Activated CD4-positive, alpha-beta T cell treated with anti-CD3 and anti-CD28 coated beads for 36 hours (primary cell): ENCODE results near the gene GORASP1. TPM values are rescaled to one million over a fixed set of nuclear protein-coding genes. Genes with fewer than 3 reads are reported as not detected.

Source experiments
- ATAC-seq: fragments of 200-7000 bp; cut with Tn5 transposase; one replicate; pipeline ENCODE4 v1.10.0; 2021; ENCODE audit warnings: mild to moderate bottlenecking, moderate library complexity
- CTCF ChIA-PET: fragments of 350-600 bp; sonication (Branson Sonifier 250); formaldehyde crosslinking; loops from one replicate; lab custom pipeline; 2021; ENCODE audit warnings: antibody characterized with exemption; lab: Charles Lee
- POLR2A ChIA-PET: fragments of 350-600 bp; sonication (Branson Sonifier 250); formaldehyde crosslinking; loops from one replicate; lab custom pipeline; 2021; ENCODE audit warnings: antibody characterized with exemption, inconsistent platforms; lab: Charles Lee
- DNase-seq: peaks from one replicate; pipeline ENCODE4 v3.0.0-alpha.2; 2020
- H3K27ac Mint-ChIP-seq: one replicate; pipeline ENCODE4 v1.8.0; 2021; ENCODE audit warnings: mixed read lengths
- H3K27me3 Mint-ChIP-seq: one replicate; pipeline ENCODE4 v1.8.0; 2021; ENCODE audit warnings: mixed read lengths
- H3K36me3 Mint-ChIP-seq: one replicate; pipeline ENCODE4 v1.8.0; 2021; ENCODE audit warnings: low read depth, mixed read lengths
- H3K4me1 Mint-ChIP-seq: one replicate; pipeline ENCODE4 v1.8.0; 2021; ENCODE audit warnings: mixed read lengths
- H3K4me3 Mint-ChIP-seq: one replicate; pipeline ENCODE4 v1.8.0; 2021; ENCODE audit warnings: mild to moderate bottlenecking, moderate library complexity, mixed read lengths
- H3K9me3 Mint-ChIP-seq: one replicate; pipeline ENCODE4 v1.8.0; 2021; ENCODE audit warnings: low read depth, mixed read lengths
- intact Hi-C, 2 experiments: fragments of 100-400 bp; cut with DNase I in 1 of 2; cut with micrococcal nuclease in 1 of 2; formaldehyde crosslinking; loops; one replicate each; pipeline versions ENCODE4 v1.14.2 to v1.15.1; 2022 to 2024; cut with DNase I, micrococcal nuclease
- total RNA-seq, 2 experiments: library from RNA; stranded (reverse); gene quantifications; one replicate each; pipeline ENCODE4 v1.2.3, GENCODE V29; 2021

The GORASP1 gene
- total RNA-seq: 10 to 100 TPM; 23.0 to 23.8 TPM

GRCh38 chr3:39107388-39108199, at the start of gene GORASP1, which contains the start of gene TTC21A:
Gene GORASP1 (minus strand): TSS chr3:39107627. CDS start chr3:39107541, 86 bp downstream.
Gene TTC21A (plus strand): TSS chr3:39107680. CDS start chr3:39107838, 158 bp downstream.
- POLR2A ChIA-PET: interaction anchor here (0.5 to 1.0 kb wide), 2 partner anchors 43 kb away, joined by 5 to 6 read pairs; no protein-coding TSS in a partner anchor
- Mint-ChIP-seq H3K4me3 (peak within 1 kb of the TSS; percentile 83), H3K27me3 (no peaks in the 10 kb centered on the region), H3K36me3 (peaks cover 1% of the 10 kb centered on the region), H3K27ac (peak within 1 kb of the TSS; percentile 77), H3K9me3 (no peaks in the 10 kb centered on the region), H3K4me1 (peaks cover 36% of the 10 kb centered on the region)
- ATAC-seq: peak; percentile 70
- peak; percentile 80 for DNase-seq
- CTCF ChIA-PET: interaction anchor here (0.6 to 5.3 kb wide), 5 partner anchors 11 to 184 kb away, joined by 3 to 29 read pairs (median 4); no protein-coding TSS in a partner anchor
- intact Hi-C loops: loop anchor here (1.0 to 10.0 kb wide), 6 partner anchors 41 to 277 kb away; partner anchors contain the start of genes SLC25A38 (in 2 of the 2) and SCN11A (in 1 of the 2)

- POLR2A ChIA-PET: no interaction called here
- CTCF ChIA-PET: interaction anchor here (1.0 to 1.9 kb wide), 3 partner anchors 10 to 34 kb away, joined by 3 to 8 read pairs (median 4); no protein-coding TSS in a partner anchor
- H3K27ac Mint-ChIP-seq: peak overlapping the region; percentile 40
- H3K4me1 Mint-ChIP-seq: peaks cover 23% of the 10 kb centered on the region
- peaks cover 13% of the 10 kb centered on the region for H3K36me3 Mint-ChIP-seq
- H3K9me3 Mint-ChIP-seq: no peaks in the 10 kb centered on the region
- ATAC-seq: no peak
- no peak overlapping the region for H3K4me3 Mint-ChIP-seq
- no peak for DNase-seq
- intact Hi-C loops: no loop called here
- H3K27me3 Mint-ChIP-seq: no peaks in the 10 kb centered on the region
These were observed 49.0 kb upstream of the GORASP1 start for GRCh38 chr3:39156421-39156820.

GRCh38 chr3:39154280-39155021, 47.0 kb upstream of the GORASP1 start:
- H3K4me3 Mint-ChIP-seq: peak overlapping the region; percentile 74
- CTCF ChIA-PET: interaction anchor here (1.9 kb wide), 1 partner anchor 12 kb away, joined by 8 read pairs; no protein-coding TSS in a partner anchor
- H3K9me3 Mint-ChIP-seq: no peaks in the 10 kb centered on the region
- intact Hi-C loops: no loop called here
- DNase-seq (peak; percentile 36), ATAC-seq (no peak)
- POLR2A ChIA-PET: interaction anchor here (0.6 kb wide), 1 partner anchor 30 kb away, joined by 3 read pairs; no protein-coding TSS in a partner anchor
- peaks cover 42% of the 10 kb centered on the region for H3K4me1 Mint-ChIP-seq
- peak overlapping the region; percentile 80 for H3K27ac Mint-ChIP-seq
- H3K36me3 Mint-ChIP-seq: peaks cover 32% of the 10 kb centered on the region
- H3K27me3 Mint-ChIP-seq: no peaks in the 10 kb centered on the region

- ChIA-PET POLR2A (interaction anchor here (0.6 kb wide), 1 partner anchor 30 kb away, joined by 3 read pairs; no protein-coding TSS in a partner anchor), CTCF (no interaction called here)
- Mint-ChIP-seq H3K4me3 (peak overlapping the region; percentile 74), H3K9me3 (no peaks in the 10 kb centered on the region), H3K4me1 (peaks cover 47% of the 10 kb centered on the region), H3K27me3 (no peaks in the 10 kb centered on the region), H3K27ac (peak overlapping the region; percentile 80), H3K36me3 (peaks cover 38% of the 10 kb centered on the region)
- DNase-seq (no peak), ATAC-seq (no peak)
- intact Hi-C loops: no loop called here
These were observed 46.5 kb upstream of the GORASP1 start for GRCh38 chr3:39153977-39154279.

GRCh38 chr3:39150803-39151631, 43.6 kb upstream of the GORASP1 start:
- no peaks in the 10 kb centered on the region for H3K9me3 Mint-ChIP-seq
- POLR2A ChIA-PET: interaction anchor here (0.8 to 2.7 kb wide), 5 partner anchors 12 to 44 kb away, joined by 3 to 12 read pairs (median 3); partner anchors contain the start of genes GORASP1, TTC21A and XIRP1
- DNase-seq: peak; percentile 86
- peaks cover 72% of the 10 kb centered on the region for H3K4me1 Mint-ChIP-seq
- H3K36me3 Mint-ChIP-seq: peaks cover 67% of the 10 kb centered on the region
- CTCF ChIA-PET: interaction anchor here (0.5 to 0.7 kb wide), 3 partner anchors 17 to 254 kb away, joined by 3 to 4 read pairs (median 3); no protein-coding TSS in a partner anchor
- H3K4me3 Mint-ChIP-seq: peak overlapping the region; percentile 93
- ATAC-seq: peak; percentile 11
- no peaks in the 10 kb centered on the region for H3K27me3 Mint-ChIP-seq
- H3K27ac Mint-ChIP-seq: peak overlapping the region; percentile 95
- intact Hi-C loops: loop anchor here in 1 of 2 experiments (1.0 kb wide), 1 partner anchor 99 kb away; the partner anchor contains the start of gene WDR48

GRCh38 chr3:39150148-39150802, 42.8 kb upstream of the GORASP1 start:
- DNase-seq: peak; percentile 24
- Mint-ChIP-seq H3K36me3 (peaks cover 71% of the 10 kb centered on the region), H3K27me3 (no peaks in the 10 kb centered on the region), H3K9me3 (no peaks in the 10 kb centered on the region), H3K4me1 (peaks cover 69% of the 10 kb centered on the region), H3K4me3 (peak overlapping the region; percentile 93), H3K27ac (peak overlapping the region; percentile 95)
- POLR2A ChIA-PET: interaction anchor here (0.7 to 2.7 kb wide), 7 partner anchors 11 to 138 kb away, joined by 3 to 12 read pairs (median 3); partner anchors contain the start of genes GORASP1, TTC21A and XIRP1
- no peak for ATAC-seq
- CTCF ChIA-PET: interaction anchor here (0.5 to 1.4 kb wide), 6 partner anchors 18 to 227 kb away, joined by 3 to 4 read pairs (median 3); no protein-coding TSS in a partner anchor
- intact Hi-C loops: no loop called here

GRCh38 chr3:39149498-39150147, 42.2 kb upstream of the GORASP1 start:
- ChIA-PET CTCF (interaction anchor here (0.5 to 1.4 kb wide), 7 partner anchors 20 to 228 kb away, joined by 3 to 4 read pairs (median 3); no protein-coding TSS in a partner anchor), POLR2A (interaction anchor here (0.6 to 2.7 kb wide), 6 partner anchors 13 to 1383 kb away, joined by 3 to 12 read pairs (median 4); no protein-coding TSS in a partner anchor)
- ATAC-seq (no peak), DNase-seq (no peak)
- H3K9me3 Mint-ChIP-seq: no peaks in the 10 kb centered on the region
- no peaks in the 10 kb centered on the region for H3K27me3 Mint-ChIP-seq
- intact Hi-C loops: loop anchor here in 1 of 2 experiments (2.0 kb wide), 1 partner anchor 41 kb away; no protein-coding TSS in a partner anchor
- H3K4me3 Mint-ChIP-seq: peak overlapping the region; percentile 93
- H3K36me3 Mint-ChIP-seq: peaks cover 76% of the 10 kb centered on the region
- peak overlapping the region; percentile 95 for H3K27ac Mint-ChIP-seq
- H3K4me1 Mint-ChIP-seq: peaks cover 66% of the 10 kb centered on the region

- POLR2A ChIA-PET: interaction anchor here (0.6 to 2.7 kb wide), 6 partner anchors 11 to 1384 kb away, joined by 3 to 12 read pairs (median 4); no protein-coding TSS in a partner anchor
- no peak for ATAC-seq
- H3K27ac Mint-ChIP-seq: peak overlapping the region; percentile 95
These were observed 41.6 kb upstream of the GORASP1 start for GRCh38 chr3:39149059-39149455.

More at GRCh38 chr3:39149059-39149455, 41.6 kb upstream of the GORASP1 start:
- H3K36me3 Mint-ChIP-seq: peaks cover 81% of the 10 kb centered on the region
- no peaks in the 10 kb centered on the region for H3K9me3 Mint-ChIP-seq
- CTCF ChIA-PET: interaction anchor here (0.5 to 1.6 kb wide), 6 partner anchors 21 to 229 kb away, joined by 3 to 4 read pairs (median 3); no protein-coding TSS in a partner anchor
- no peaks in the 10 kb centered on the region for H3K27me3 Mint-ChIP-seq
- peaks cover 66% of the 10 kb centered on the region for H3K4me1 Mint-ChIP-seq
- intact Hi-C loops: loop anchor here in 1 of 2 experiments (2.0 kb wide), 1 partner anchor 40 kb away; no protein-coding TSS in a partner anchor
- peak overlapping the region; percentile 93 for H3K4me3 Mint-ChIP-seq
- no peak for DNase-seq
